HS-27A (cell line): ENCODE measurements around the gene GOLGA6C.
"Not testable (repeated sequence)": the region's sequence is repeated elsewhere in the genome, so short reads cannot be mapped to it uniquely, and the experiment has no call there.

Experiments used
- DNase-seq: peaks from one replicate; pipeline ENCODE4 v3.0.0-alpha.2; 2012; ENCODE audit warnings: low read depth, missing footprints

The GOLGA6C gene, protein sequence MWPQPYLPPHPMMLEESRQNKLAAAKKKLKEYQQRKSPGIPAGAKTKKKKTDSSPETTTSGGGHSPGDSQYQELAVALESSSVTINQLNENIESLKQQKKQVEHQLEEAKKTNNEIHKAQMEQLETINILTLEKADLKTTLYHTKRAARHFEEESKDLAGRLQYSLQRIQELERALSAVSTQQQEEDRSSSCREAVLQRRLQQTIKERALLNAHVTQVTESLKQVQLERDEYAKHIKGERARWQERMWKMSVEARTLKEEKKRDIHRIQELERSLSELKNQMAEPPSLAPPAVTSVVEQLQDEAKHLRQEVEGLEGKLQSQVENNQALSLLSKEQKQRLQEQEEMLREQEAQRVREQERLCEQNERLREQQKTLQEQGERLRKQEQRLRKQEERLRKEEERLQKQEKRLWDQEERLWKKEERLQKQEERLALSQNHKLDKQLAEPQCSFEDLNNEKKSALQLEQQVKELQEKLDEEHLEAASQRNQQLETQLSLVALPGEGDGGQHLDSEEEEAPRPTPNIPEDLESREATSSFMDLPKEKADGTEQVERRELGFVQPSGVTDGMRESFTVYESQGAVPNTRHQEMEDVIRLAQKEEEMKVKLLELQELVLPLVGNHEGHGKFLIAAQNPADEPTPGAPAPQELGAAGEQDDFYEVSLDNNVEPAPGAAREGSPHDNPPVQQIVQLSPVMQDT

GRCh38 chr15:75258034-75258433, at the start of gene GOLGA6C:
Gene GOLGA6C, plus strand, starts transcription at chr15:75258334. Its CDS starts 265 bp downstream, at chr15:75258599.
- DNase-seq = not testable (repeated sequence)

GRCh38 chr15:75208501-75209288, 49.4 kb upstream of the GOLGA6C start:
- no peak for DNase-seq

GRCh38 chr15:75209289-75209676, 48.9 kb upstream of the GOLGA6C start:
- no peak for DNase-seq

GRCh38 chr15:75210811-75211230, 47.3 kb upstream of the GOLGA6C start:
- DNase-seq = no peak

- DNase-seq = no peak
Observed at GRCh38 chr15:75211436-75212199, 46.5 kb upstream of the GOLGA6C start.

- no peak for DNase-seq
Observed at GRCh38 chr15:75212200-75212858, 45.8 kb upstream of the GOLGA6C start.

GRCh38 chr15:75213212-75213767, 44.8 kb upstream of the GOLGA6C start:
- DNase-seq = no peak

GRCh38 chr15:75213768-75214221, 44.3 kb upstream of the GOLGA6C start:
- DNase-seq = no peak

GRCh38 chr15:75214293-75215096, 43.6 kb upstream of the GOLGA6C start:
- no peak for DNase-seq

DNA sequence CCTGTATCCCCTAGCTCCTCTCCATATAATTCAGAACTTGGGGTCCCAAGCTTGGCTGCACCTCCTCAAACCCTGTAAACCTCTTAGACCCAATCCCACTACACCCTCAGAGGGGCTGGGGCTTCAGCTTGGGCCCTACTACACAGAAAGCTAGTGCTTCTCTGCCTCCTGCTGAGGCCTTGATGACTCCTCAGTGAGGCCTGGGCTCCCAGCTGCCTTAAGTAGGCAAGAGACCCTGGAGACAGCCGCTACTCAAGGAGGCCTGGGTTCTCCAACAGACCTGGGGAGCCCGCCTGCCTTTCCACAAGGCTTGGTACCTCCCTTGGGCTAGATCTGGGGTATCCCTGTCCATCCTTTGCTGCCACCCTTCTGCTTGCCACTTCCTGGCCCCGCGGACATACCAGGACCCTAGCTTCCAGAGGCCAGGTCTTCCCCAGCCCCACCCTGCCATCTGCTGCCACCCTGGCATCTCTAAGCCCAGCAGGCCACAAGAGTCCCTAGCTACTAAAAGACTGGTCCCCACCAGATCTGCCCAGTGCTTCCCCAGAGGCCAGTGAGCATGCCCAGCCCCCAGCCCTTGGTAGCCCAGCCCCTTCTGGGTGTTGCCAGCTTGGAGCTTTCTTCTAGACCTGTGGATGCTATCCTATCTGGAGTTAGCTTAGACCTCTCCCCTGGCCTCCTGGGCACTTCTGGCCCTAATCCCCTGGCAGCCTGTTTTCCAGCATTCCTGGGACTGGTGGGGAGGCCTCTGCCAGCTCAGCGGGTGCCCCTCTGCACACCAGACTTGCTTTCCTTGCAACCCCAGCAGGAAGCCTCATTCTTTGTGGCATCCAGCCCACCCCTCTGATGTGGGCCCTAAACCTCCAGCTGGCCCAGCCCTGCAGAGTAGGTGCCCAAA, 42.8 kb upstream of the GOLGA6C start:
- no peak for DNase-seq

DNA sequence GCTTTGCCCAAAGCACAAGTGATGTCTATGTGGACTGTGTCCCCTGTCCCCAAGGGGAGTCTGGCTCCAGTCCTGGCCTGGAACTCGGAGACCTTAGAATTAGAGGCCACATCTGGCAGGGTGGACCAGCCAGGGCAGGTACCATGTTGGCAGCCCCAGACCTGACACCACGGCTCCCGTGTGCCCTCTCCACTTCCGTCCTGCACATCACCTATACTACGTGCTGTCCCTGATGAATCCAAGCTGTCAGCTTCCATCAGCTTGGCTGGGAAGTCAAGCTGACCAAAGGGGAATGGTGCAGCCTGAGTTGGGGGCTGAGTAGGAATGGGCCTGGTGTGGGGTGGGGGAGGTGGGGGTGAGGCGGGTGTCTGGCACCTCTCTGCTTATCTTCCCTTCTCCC, 41.1 kb upstream of the GOLGA6C start:
- no peak for DNase-seq

DNA sequence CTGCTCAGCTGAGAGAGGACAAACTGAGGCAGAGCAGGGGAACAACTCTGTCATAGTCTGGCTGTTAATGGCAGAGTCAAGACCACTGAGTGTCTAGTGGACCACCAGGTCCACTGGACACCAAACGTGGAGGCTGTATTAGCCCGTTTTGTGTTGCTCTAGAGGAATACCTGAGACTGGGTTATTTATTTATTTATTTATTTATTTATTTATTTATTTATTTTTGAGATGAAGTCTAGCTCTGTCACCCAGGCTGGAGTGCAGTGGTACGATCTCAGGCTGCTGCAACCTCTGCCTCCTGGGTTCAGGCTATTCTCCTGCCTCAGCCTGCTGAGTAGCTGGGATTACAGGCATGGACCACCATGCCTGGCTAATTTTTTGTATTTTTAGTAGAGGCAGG, 40.6 kb upstream of the GOLGA6C start:
- not testable (repeated sequence) for DNase-seq

GRCh38 chr15:75219507-75219929, 38.6 kb upstream of the GOLGA6C start:
- not testable (repeated sequence) for DNase-seq

DNA sequence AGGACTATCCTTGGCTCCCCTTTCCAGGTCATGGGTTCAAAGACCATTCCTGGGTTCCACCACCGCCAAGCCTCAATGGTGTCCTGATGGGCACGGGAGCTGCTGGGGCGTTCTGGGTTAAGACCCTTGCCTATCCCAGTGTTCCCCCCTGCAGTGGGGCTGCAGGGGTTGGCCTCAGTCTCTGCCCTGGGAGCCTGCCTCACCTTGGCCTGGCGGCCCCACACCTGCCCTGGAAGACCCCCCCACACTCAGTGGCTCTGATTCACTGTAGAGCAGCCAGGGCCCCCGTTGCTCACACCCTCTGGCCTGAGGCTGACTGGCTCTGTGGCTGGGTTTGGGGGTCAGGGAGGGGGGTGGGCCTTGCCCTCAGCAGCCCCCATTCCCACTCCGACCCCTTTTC, 34.4 kb upstream of the GOLGA6C start:
- DNase-seq = no peak

DNA sequence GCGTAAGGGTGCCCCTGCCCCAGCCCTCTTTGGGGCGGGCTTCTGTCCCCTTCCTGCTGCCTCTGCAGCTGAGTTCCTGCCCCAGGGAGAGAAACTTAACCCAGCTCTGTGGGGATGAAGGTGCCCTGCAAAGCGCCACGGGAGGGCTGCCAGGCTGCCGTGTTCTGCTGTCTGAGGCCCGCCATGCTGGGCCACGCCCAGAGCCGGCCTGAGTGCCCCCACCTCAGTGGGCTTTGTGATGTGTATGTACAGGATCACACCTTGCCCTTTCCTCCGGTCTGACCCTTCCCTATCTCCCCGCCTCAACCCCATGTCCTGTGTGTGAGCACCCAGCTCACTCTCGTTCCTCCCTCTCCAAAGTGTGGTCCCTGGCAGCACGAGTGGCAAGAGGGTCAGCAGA, 33.9 kb upstream of the GOLGA6C start:
- DNase-seq = no peak

DNA sequence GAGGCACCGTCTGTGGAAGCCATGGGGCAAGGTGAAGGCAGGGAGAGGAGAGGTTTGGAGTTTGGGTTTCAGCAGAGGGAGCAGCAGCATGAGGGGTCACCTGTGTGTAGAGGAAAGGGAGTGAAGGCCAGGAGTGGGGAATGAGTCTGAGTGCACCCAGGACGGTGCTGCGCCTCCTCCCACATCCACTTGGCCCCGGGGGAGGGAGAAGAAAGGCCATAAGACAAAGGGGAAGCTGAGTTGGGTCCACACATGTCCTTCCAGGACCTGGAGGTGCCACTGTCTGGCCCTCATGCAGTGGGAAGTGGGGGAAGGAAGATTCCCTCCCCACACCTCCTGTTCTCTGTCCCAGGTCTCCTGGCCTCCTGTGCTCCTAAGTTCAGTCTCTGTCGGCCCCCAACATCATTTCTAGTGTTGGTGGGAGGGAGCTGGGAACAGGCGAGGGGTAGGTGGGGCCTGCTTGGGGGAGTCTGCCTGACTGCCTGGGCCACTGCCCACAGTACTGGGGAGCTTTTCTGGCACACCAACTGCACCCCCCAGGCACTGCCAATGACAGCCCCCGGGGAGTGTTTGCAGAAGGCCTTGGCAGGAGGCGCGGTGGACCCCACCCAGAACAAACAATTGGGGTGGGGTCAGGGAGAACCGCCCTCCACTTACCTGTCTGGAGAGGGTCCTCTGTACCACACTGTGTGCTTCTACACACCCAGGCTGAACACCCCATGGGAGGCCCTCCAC, 32.9 kb upstream of the GOLGA6C start:
- not testable (repeated sequence) for DNase-seq

GRCh38 chr15:75225951-75226732, 32.0 kb upstream of the GOLGA6C start:
- no peak for DNase-seq
